Stimulated activated naive B cell treated with anti-CD40 and anti-IgM and Interleukin-4, amounts not matched to agents 10 μg/mL and 1 μg/mL and 100 μg/mL, for 72 hours (primary cell): ENCODE measurements around the gene NCOA1.

Source experiments
- ATAC-seq, 2 donors: fragments of 150-1000 bp; cut with Tn5 transposase; replicated peaks; 2 replicates each; pipeline ENCODE4 v1.10.0; 2021; ENCODE audit warnings: moderate library complexity in 1 of 2
- DNase-seq: peaks from one replicate; pipeline ENCODE4 v3.0.0; 2021
- H3K27ac Mint-ChIP-seq: one replicate; pipeline ENCODE4 v1.8.0; 2022; ENCODE audit warnings: mild to moderate bottlenecking, mixed read lengths
- H3K27me3 Mint-ChIP-seq, 2 donors: one replicate each; pipeline ENCODE4 v1.8.0; 2022; ENCODE audit warnings: mixed read lengths in 2 of 2
- H3K36me3 Mint-ChIP-seq, 2 donors: one replicate each; pipeline ENCODE4 v1.8.0; 2022; ENCODE audit warnings: mixed read lengths in 2 of 2, mild to moderate bottlenecking in 1 of 2
- H3K4me1 Mint-ChIP-seq, 2 donors: one replicate each; pipeline ENCODE4 v1.8.0; 2022; ENCODE audit warnings: mixed read lengths in 2 of 2, mild to moderate bottlenecking in 1 of 2
- H3K4me3 Mint-ChIP-seq, 2 donors: one replicate each; pipeline ENCODE4 v1.8.0; 2022; ENCODE audit warnings: mild to moderate bottlenecking in 2 of 2, mixed read lengths in 2 of 2, moderate library complexity in 1 of 2
- H3K9me3 Mint-ChIP-seq, 2 donors: one replicate each; pipeline ENCODE4 v1.8.0; 2022; ENCODE audit warnings: mixed read lengths in 2 of 2, mild to moderate bottlenecking in 1 of 2

The NCOA1 gene

DNA sequence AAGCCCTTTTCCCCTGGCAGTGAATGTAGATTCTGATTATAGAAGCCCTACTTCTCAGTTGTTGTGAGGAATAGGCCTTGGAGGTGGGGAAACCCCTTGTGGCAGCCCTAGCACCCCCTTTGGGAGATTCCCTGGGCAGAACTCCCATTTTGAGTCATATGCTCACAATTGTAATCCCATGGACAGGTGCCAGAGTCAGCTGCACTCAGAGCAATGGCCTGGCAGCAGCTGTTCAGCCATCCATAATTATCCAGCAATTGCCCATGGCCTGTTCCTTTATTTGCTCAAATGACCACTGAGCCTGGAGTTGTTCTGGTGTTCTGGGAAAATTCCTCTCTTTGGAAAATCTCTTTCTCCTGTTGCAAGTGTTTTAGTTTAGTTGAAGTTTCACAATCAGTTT is 230.4 kb downstream of the NCOA1 start:
- Mint-ChIP-seq H3K4me3 (no peak overlapping the region), H3K9me3 (no peaks in the 10 kb centered on the region), H3K27me3 (no peaks in the 10 kb centered on the region), H3K4me1 (peaks cover 7 to 12% of the 10 kb centered on the region in 2 donors), H3K27ac (no peak overlapping the region), H3K36me3 (peaks cover 14 to 35% of the 10 kb centered on the region in 2 donors)
- DNase-seq (peak; percentile 9), ATAC-seq (peak; percentile 39 to 73)

DNA sequence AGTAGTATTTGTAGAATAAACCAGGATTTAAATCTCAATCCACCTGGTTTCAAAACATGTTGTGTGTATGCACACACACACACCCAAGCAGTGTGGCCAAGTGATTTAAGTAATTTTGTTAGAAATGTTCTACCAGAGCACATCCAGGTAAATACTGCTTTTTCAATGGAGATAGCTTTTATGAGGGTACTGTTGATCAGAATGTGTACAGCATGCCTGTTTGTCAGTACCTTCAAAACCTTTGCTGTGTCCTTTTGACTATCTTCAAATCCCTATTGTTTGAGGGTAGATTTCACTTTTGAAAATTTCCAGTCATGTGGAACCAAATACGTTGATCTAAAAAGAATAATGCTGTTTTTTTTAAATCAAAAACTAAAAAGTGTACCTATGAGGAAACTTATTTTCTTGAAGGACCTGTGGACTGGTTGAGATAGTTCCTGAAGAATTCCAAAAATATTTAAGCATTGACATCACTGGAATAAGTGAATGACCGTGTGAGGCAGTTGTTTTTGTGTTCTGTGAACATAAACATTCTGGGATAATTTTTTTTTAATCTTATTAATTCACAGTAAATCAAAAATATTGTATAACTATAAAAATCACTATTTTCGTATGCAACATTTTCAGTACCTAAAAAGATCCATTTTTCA is 231.2 kb downstream of the NCOA1 start:
- no peaks in the 10 kb centered on the region for H3K9me3 Mint-ChIP-seq
- peaks cover 7 to 12% of the 10 kb centered on the region in 2 donors for H3K4me1 Mint-ChIP-seq
- peaks cover 8 to 28% of the 10 kb centered on the region in 2 donors for H3K36me3 Mint-ChIP-seq
- no peaks in the 10 kb centered on the region for H3K27me3 Mint-ChIP-seq
- H3K4me3 Mint-ChIP-seq, result no peak overlapping the region
- no peak for ATAC-seq
- DNase-seq, result no peak
- no peak overlapping the region for H3K27ac Mint-ChIP-seq

DNA sequence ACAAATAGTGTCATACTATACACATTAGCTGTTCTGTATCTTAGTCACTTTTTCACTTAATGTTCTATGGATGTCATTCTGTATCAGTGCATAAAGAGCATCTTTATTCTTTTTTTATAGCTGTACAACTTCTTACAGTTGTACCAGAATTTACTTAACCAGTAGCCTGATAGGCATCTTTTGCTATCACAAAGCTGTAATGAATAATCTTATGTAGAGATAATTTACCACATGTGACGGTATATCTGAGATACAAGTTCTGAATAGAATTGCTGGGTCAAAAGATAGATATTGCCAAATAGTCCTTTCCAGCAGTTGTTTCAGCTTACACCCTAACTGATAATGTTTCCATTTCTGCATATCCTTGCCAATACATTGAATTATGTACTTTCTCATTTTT is 232.1 kb downstream of the NCOA1 start:
- H3K36me3 Mint-ChIP-seq, result peaks cover 6 to 21% of the 10 kb centered on the region in 2 donors
- no peaks in the 10 kb centered on the region for H3K27me3 Mint-ChIP-seq
- H3K4me1 Mint-ChIP-seq, result peaks cover 7 to 12% of the 10 kb centered on the region in 2 donors
- DNase-seq (no peak), ATAC-seq (no peak)
- no peak overlapping the region for H3K4me3 Mint-ChIP-seq
- H3K27ac Mint-ChIP-seq, result no peak overlapping the region
- no peaks in the 10 kb centered on the region for H3K9me3 Mint-ChIP-seq

DNA sequence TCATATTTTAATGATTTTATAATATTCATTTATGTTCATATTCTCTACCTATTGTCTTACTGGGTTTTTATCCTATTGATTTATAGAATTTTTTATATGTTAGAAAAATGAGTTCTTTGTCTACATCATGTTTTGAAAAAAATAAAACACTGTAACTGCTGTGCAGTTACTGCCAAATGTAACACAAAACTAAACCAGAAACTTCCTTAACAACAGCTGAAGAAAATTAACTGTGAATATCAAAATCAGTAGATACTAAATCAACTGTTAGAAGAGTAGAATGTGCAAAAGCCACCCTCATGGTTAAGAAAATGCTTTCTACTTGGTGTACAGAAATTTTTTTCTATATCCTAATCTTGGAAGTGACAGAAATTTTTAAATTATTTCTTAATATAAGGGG is 232.6 kb downstream of the NCOA1 start:
- ATAC-seq, result no peak
- Mint-ChIP-seq H3K27ac (no peak overlapping the region), H3K36me3 (peaks cover 6 to 18% of the 10 kb centered on the region in 2 donors), H3K4me3 (no peak overlapping the region), H3K4me1 (peaks cover 7 to 12% of the 10 kb centered on the region in 2 donors), H3K27me3 (no peaks in the 10 kb centered on the region), H3K9me3 (no peaks in the 10 kb centered on the region)
- DNase-seq, result no peak

DNA sequence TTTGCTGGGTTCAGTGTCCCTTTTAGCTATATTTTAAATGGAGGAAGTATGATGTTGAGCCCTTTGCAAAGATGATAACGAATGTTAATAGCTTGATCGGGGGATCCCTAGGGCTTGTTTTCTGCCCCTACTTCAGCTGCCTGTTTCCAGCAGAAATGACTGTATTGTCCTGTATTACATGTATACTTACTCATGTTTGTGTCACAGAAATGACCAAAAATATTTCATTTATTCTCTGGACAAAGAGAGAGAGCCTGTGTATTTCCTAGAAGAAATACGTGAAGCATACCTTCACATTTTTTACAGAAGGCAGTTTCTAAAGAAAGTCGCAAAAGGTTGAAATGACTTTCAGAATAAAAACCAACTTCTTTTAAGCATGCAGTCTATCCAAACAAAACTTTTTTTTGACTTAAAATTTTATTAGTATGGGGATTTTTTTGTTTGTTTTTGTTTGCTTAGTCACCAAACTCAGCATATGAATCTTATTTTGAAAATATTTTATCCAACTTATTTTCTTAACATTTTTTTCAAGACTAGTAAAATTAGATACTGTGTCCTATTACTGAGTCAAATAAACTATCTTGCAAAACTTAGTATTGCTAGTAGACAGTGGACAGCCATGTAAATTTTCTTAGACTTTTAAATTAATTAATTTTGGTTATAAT is 233.2 kb downstream of the NCOA1 start:
- Mint-ChIP-seq H3K27me3 (no peaks in the 10 kb centered on the region), H3K4me3 (no peak overlapping the region), H3K9me3 (no peaks in the 10 kb centered on the region), H3K36me3 (peaks cover 6 to 17% of the 10 kb centered on the region in 2 donors), H3K4me1 (peaks cover 7 to 12% of the 10 kb centered on the region in 2 donors), H3K27ac (peak overlapping the region; percentile 14)
- no peak for ATAC-seq
- no peak for DNase-seq

DNA sequence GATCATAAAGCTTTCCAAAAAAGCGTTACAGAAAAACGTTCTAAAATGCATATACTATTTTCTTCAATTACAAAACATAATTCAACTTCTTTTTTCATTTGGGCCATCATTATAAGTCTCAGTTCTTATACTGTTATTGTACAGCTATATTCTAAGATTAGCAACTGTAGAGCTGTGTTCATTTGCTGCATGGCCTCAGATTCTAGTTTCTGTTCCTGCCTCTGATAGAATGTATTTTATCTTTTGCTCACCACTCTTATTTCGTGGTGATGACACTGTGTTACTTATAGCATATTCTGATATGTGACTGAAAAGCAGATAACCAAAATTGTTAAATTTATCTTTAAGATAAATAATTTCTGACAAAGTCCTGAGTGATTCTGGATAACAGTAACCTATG is 234.9 kb downstream of the NCOA1 start:
- no peak overlapping the region for H3K4me3 Mint-ChIP-seq
- no peak for ATAC-seq
- no peak overlapping the region for H3K27ac Mint-ChIP-seq
- no peaks in the 10 kb centered on the region for H3K9me3 Mint-ChIP-seq
- peaks cover 4 to 11% of the 10 kb centered on the region in 2 donors for H3K4me1 Mint-ChIP-seq
- peaks cover 6 to 24% of the 10 kb centered on the region in 2 donors for H3K36me3 Mint-ChIP-seq
- no peak for DNase-seq
- H3K27me3 Mint-ChIP-seq, result no peaks in the 10 kb centered on the region

DNA sequence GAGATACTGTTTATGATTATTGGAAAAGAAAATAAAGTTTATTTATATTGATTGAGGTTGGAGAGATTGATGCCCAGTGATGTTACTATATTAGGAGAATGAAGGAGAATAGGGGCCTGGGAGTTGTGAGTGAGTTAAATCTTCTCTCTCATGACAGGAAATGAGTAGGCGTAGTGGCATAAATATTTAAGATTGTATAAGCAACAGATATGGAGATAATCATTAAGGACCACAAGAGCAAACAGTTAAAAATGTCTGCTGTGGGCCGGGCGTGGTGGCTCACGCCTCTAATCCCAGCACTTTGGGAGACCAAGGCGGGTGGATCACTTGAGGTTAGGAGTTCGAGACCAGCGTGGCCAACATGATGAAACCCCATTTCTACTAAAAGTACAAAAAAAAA is 239.4 kb downstream of the NCOA1 start:
- Mint-ChIP-seq H3K4me1 (no peaks in the 10 kb centered on the region), H3K9me3 (no peaks in the 10 kb centered on the region), H3K27ac (no peak overlapping the region), H3K27me3 (no peaks in the 10 kb centered on the region), H3K36me3 (peaks cover 6 to 33% of the 10 kb centered on the region in 2 donors), H3K4me3 (no peak overlapping the region)
- no peak for ATAC-seq
- DNase-seq, result no peak

DNA sequence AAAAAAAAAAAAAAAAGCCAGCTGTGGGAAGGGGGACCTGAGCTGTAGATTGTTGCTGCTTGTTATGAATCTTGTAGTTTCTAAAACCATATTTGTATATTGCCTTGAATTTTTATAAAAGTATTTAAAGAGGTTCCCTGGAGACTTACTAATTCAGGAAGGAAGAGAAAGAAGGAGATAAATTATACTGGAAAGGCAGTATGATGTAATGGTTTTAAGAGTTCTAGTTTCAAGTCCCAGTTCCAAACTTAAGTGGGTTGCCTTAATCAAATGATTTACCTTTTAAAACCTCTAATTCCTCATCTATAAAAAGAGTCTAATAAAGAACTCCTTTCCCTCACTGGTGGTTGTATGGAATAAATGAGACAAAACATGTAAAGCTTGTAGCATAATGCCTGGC is 240.0 kb downstream of the NCOA1 start:
- H3K4me3 Mint-ChIP-seq, result no peak overlapping the region
- H3K36me3 Mint-ChIP-seq, result peaks cover 6 to 33% of the 10 kb centered on the region in 2 donors
- ATAC-seq (no peak), DNase-seq (no peak)
- no peaks in the 10 kb centered on the region for H3K9me3 Mint-ChIP-seq
- H3K4me1 Mint-ChIP-seq, result no peaks in the 10 kb centered on the region
- H3K27ac Mint-ChIP-seq, result no peak overlapping the region
- no peaks in the 10 kb centered on the region for H3K27me3 Mint-ChIP-seq

DNA sequence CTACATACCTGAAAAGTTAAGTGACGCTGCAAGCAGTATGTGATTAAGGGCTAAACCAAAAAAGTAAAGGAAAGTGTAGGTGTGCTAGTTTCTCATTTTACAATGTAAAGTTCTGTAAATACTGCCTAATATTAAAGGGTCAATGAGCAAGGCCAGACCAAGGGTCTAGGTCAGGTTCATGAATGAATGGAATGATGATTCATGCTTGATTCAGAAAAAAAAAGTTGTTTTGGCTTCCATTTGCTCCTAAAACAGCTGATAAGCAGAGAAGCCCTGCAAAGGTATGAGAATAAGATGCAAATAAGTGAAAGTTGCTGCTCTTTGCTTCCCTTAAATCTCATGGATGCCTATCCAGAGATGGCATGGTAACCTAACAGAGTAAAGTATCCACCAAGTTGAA is 240.9 kb downstream of the NCOA1 start:
- Mint-ChIP-seq H3K36me3 (peaks cover 6 to 29% of the 10 kb centered on the region in 2 donors), H3K4me1 (no peaks in the 10 kb centered on the region), H3K4me3 (no peak overlapping the region), H3K27me3 (no peaks in the 10 kb centered on the region), H3K27ac (no peak overlapping the region), H3K9me3 (no peaks in the 10 kb centered on the region)
- DNase-seq, result no peak
- ATAC-seq, result no peak

DNA sequence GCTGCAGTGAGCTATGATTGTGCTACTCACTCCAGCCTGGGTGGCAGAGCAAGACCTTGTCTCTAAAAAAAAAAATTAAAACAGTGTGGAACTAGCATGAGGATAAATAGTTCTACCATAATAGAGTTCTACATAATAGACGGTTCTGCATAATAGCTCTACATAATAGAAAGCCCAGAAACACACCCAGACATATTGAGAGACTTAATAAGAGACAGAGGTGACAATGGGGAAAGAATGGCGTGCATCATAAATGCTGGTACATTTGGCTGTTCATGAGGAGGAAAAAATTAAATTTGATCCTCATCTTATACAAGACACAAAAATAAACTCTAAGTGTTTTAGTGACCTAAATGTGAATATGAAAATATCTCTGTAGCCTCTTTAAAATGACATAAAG is 243.7 kb downstream of the NCOA1 start:
- no peaks in the 10 kb centered on the region for H3K27me3 Mint-ChIP-seq
- ATAC-seq (no peak), DNase-seq (no peak)
- H3K9me3 Mint-ChIP-seq, result no peaks in the 10 kb centered on the region
- H3K4me1 Mint-ChIP-seq, result no peaks in the 10 kb centered on the region
- H3K4me3 Mint-ChIP-seq, result no peak overlapping the region
- H3K27ac Mint-ChIP-seq, result no peak overlapping the region
- H3K36me3 Mint-ChIP-seq, result peaks cover 3 to 18% of the 10 kb centered on the region in 2 donors

DNA sequence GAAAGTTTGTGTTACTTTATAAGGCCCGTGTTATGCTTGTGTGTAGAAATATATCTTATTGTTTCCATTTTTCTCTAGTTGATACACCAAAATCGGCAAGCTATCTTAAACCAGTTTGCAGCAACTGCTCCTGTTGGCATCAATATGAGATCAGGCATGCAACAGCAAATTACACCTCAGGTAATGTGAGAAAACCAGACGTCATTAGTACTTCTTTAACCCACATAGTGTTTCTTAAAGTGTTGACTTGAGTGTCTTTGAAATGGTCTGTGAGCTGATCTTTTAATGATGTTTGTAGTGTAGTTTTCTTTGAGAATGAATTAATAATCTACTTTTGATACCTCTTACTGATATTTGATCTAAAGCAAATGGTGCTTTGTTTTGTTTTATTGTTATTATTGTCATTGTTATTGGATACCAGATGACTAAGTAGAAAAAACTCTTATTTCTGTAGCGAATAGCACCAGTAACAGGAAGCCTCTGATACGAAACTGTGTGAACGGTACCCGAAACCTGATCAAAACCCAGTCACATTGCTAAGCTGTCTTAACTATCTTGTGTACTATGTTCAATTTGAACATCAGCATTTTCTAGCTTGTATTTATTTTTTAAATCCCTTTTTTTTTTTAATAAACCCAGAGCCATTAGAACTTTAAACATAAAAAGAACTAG is 248.4 kb downstream of the NCOA1 start:
- Mint-ChIP-seq H3K4me1 (no peaks in the 10 kb centered on the region), H3K4me3 (no peak overlapping the region), H3K9me3 (no peaks in the 10 kb centered on the region), H3K36me3 (peaks cover 11 to 16% of the 10 kb centered on the region in 2 donors), H3K27ac (no peak overlapping the region), H3K27me3 (no peaks in the 10 kb centered on the region)
- no peak for ATAC-seq
- no peak for DNase-seq

DNA sequence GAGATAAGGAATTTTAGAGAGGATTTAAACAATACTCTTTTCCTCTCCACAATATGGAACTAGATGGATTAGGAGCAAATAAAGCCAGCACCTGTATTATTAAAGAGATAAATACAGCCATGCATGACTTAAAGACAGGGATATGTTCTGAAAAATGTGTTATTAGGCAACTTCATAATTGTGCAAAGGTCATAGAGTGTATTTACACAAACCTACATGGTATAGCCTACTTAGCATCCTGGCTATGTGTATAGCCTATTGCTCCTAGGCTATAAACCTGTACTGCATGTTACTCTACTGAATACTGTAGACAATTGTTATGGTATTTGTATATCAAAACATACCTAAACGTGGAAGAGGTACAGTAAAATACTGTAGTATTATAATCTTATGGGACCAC is 249.1 kb downstream of the NCOA1 start:
- Mint-ChIP-seq H3K4me3 (no peak overlapping the region), H3K27me3 (no peaks in the 10 kb centered on the region), H3K9me3 (no peaks in the 10 kb centered on the region), H3K36me3 (peaks cover 11 to 16% of the 10 kb centered on the region in 2 donors), H3K4me1 (no peaks in the 10 kb centered on the region), H3K27ac (no peak overlapping the region)
- DNase-seq, result no peak
- no peak for ATAC-seq

DNA sequence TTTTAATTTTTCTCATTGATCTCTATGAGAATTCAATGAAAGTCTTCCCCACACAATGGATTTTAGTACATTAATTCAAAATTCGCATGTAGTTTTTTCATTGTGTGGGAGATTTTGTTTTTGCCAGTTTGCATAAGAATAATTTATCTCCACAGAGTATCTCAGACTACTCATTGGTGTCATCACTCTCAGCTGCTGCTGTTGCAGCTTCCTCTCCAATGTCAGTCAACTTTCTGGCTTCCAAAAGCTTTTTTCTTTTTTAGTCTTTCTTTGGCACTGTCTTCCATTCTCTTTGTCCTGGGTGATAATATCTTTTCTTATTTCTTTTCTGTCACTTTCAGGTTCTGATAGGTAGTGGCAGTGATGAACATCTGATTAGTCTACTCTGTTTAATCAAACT is 251.7 kb downstream of the NCOA1 start:
- Mint-ChIP-seq H3K27ac (no peak overlapping the region), H3K4me1 (peaks cover 0 to 3% of the 10 kb centered on the region in 2 donors), H3K9me3 (no peaks in the 10 kb centered on the region), H3K36me3 (peaks cover 13 to 24% of the 10 kb centered on the region in 2 donors), H3K4me3 (no peak overlapping the region), H3K27me3 (no peaks in the 10 kb centered on the region)
- DNase-seq (no peak), ATAC-seq (no peak)

DNA sequence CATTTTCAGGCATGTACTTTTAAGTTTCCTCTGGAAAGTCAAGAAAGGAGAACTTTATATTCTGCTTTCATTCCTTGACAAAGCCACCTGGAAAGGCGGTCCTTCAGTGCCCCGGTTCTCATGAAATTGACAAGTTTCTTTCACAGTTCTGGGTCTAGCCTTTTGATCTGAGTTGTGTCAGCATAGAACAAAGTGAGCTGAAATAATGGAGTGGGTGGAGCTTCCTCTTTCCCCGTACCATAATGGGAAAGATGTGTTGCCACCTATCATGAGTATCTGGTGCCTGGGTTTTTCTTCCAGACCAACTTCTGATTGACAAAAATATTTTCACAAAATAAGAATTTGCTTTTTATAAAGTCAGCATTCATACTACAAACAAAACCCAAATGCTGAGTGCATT is 252.9 kb downstream of the NCOA1 start:
- Mint-ChIP-seq H3K9me3 (no peaks in the 10 kb centered on the region), H3K27ac (no peak overlapping the region), H3K27me3 (no peaks in the 10 kb centered on the region), H3K36me3 (peaks cover 15 to 24% of the 10 kb centered on the region in 2 donors), H3K4me1 (peaks cover 0 to 3% of the 10 kb centered on the region in 2 donors), H3K4me3 (no peak overlapping the region)
- ATAC-seq (no peak), DNase-seq (no peak)

DNA sequence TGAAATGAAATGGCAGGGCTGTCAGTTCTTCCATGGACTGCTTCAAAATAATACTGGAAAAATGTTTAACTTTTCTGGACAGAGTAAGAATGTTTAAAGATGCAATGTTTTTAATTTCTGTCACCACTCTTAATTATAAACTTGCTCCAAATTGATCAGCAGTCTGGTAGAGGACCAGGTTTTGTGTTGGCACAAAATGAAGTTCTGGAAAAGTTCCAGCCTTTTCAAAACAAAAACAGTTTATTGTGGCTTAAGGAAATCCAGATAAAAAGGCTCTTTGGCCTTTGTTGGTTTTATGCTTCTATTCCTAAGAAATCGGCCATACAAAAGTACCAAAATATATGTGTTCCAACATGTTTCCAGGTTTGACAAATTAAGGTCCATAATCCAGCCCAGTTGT is 253.3 kb downstream of the NCOA1 start:
- Mint-ChIP-seq H3K4me1 (peaks cover 0 to 6% of the 10 kb centered on the region in 2 donors), H3K27me3 (no peaks in the 10 kb centered on the region), H3K4me3 (no peak overlapping the region), H3K9me3 (no peaks in the 10 kb centered on the region), H3K27ac (no peak overlapping the region), H3K36me3 (peaks cover 14 to 28% of the 10 kb centered on the region in 2 donors)
- DNase-seq (no peak), ATAC-seq (no peak)
